CD4-positive, alpha-beta T cell treated with Interleukin-12 subunit alpha and Interleukin-12 subunit beta, for 1 hour (primary cell): ENCODE measurements around the gene ACADSB.

Experiments
- DNase-seq: peaks from one replicate; pipeline ENCODE4 v3.0.0-alpha.2; 2020

ACADSB gene

GRCh38 chr10:123007558-123008354 is 1.1 kb upstream of the ACADSB start:
- peak; percentile 68 for DNase-seq

GRCh38 chr10:123009105-123009820 is 457 bp downstream of the ACADSB start:
- DNase-seq = peak; percentile 7

- DNase-seq = no peak
These were observed 3.2 kb downstream of the ACADSB start for GRCh38 chr10:123011987-123012386.

GRCh38 chr10:123013456-123014419 is 4.9 kb downstream of the ACADSB start:
- no peak for DNase-seq

GRCh38 chr10:123014772-123015171 is 6.0 kb downstream of the ACADSB start:
- no peak for DNase-seq

- DNase-seq = no peak
These were observed 7.4 kb downstream of the ACADSB start for GRCh38 chr10:123016228-123016627.

GRCh38 chr10:123017421-123018165 is 8.8 kb downstream of the ACADSB start:
- DNase-seq = no peak

- no peak for DNase-seq
These were observed 9.7 kb downstream of the ACADSB start for GRCh38 chr10:123018531-123018930.

- no peak for DNase-seq
These were observed 10.5 kb downstream of the ACADSB start for GRCh38 chr10:123019264-123019663.

GRCh38 chr10:123019941-123020703 is 11.3 kb downstream of the ACADSB start:
- no peak for DNase-seq

- no peak for DNase-seq
These were observed 12.7 kb downstream of the ACADSB start for GRCh38 chr10:123021517-123021916.

GRCh38 chr10:123024540-123024939 is 15.7 kb downstream of the ACADSB start:
- no peak for DNase-seq

GRCh38 chr10:123026302-123026701 is 17.5 kb downstream of the ACADSB start:
- DNase-seq = no peak

- no peak for DNase-seq
These were observed 19.1 kb downstream of the ACADSB start for GRCh38 chr10:123027861-123028260.

- no peak for DNase-seq
These were observed 22.3 kb downstream of the ACADSB start for GRCh38 chr10:123031124-123031523.

GRCh38 chr10:123034332-123034731 is 25.5 kb downstream of the ACADSB start:
- DNase-seq = no peak

- no peak for DNase-seq
These were observed 26.8 kb downstream of the ACADSB start for GRCh38 chr10:123035467-123036086.

- DNase-seq = no peak
These were observed 30.2 kb downstream of the ACADSB start for GRCh38 chr10:123038782-123039631.

GRCh38 chr10:123039632-123039930 is 30.8 kb downstream of the ACADSB start:
- no peak for DNase-seq

- DNase-seq = no peak
These were observed 34.1 kb downstream of the ACADSB start for GRCh38 chr10:123042708-123043408.
